HTERT RPE-1 (cell line): ENCODE measurements around the gene SPR.

ENCODE experiments used
- in situ Hi-C: fragments of 300-500 bp; cut with MboI; formaldehyde crosslinking; loops from 4 replicates; pipeline ENCODE4 v1.14.3; 2020; ENCODE audit warnings: low sequenced_read_pairs

SPR gene

DNA sequence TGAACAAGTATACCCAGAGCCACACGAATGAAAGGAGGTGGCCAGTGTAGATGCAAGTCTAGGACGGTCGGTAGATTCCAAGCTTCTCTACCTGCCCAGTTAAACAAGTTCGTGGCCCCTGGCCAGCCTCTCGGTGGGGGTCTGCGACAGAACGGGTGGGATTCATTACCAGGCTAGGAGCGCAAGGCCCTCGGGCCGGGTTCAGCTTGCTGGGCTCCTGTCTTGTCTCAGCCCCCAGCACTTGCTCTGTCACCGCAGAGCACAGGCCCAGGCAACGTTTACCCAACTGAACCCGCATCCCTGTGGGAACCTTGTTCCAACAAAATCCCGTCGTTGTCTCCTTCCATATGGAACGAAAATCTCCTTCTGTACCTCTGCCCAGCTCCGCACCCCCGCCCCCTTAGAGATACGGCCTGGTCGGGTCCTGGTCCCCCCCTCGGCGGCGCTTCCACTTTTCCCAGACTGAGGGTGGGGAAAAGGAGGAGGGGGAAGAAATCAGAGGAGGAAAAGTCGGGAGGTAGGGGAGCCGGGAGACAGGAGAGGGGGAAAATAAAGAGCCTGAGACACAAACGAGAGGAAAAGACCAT lies 28.2 kb downstream of the SPR start:
- in situ Hi-C loops: no loop called here

DNA sequence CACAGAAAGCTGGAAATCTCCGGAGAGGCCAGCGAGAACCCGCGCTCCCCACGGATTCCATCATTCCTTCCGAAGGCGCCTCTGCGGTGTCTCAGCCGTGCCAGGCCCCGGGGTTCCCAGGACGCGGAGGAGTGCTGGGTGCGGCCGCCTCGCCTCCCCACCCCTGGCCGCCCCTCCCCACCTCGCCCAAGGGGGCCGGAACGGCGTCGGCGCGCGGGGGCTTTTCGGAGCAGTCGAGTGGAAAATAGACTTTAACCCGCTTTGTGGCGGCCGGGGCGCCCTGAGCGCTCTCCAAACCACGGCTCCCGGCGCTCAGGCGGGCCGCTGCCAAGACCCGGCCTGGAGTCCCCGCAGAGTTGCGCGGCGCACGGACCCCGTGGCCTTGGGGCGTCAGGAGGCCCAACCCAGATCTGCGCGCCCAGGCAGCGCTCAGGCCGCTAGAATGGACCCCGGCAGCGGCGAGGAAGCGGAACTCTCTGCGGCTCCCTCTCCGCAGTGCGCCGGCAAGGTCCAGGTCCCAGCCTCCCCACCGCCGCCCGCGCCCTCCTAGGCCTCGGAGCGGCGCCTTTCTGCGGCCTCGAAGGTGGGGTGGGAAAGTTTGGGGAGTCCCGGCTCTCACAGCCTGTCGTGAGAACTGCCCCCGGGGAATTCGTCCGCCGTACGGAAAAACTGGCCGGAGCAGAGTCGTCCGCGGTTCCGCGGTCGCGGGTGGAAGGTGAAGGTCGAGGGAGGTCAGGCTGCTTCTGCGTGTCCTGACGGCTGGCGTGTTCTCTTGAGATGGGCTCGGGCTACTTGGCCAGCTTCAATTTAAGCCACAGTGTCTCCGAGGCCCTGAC lies 28.9 kb downstream of the SPR start:
- in situ Hi-C loops: no loop called here

DNA sequence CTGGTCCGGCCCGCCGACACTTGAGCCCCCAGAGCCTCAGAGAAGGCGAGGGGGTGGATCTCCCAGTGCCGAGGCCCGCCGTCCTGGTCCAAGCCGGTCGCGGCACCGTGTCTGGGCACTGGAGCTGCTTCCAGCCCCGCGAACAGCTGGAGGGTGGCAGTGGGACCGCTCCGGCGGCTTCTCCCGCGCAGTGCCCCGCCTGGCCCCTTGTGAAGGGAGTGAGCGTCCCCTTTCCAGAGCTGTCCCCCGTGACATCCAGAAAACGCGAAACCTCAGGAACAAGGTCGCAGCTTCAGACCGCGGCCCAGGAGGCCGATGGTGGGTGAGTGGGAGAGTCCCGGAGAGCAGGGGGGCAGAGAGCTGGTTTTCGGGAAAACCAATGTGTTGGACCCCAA lies 29.5 kb downstream of the SPR start:
- in situ Hi-C loops: no loop called here

DNA sequence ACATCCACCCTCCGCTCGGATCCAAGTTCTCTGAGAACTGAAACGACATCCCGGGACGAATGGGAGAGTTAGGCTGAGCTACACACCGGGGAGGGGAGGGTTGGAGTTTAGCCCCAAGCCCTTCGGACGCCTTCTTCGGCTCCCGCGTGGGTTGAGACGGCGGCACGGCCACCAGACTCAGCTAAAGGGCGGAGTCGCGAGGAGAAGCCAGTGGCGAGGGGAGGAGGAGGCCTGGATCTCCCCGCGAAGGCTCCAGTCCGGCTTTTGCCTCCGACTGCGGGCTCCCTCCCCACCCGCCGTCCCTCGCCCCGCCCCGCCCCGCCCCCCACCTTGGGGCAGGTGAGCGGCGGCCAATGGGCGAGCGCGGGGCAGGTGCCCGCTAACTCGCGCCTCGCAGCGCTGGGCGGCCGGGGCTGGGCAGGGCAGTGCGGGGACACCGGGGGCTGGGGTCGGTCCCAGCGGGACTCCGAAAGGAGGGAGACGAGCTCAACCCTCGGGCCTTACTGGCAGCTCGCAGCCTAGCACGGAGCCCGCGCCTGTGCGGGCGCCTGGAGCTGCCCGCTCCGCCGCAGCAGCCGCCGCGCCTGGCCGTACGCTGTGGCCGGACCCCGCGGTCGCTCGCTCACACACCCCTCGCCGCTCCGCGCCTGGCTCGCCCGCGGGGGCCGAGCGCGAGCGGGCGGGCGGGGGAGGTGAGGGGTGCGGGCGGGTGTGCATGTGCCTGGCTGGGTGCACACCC lies 30.1 kb downstream of the SPR start, which contains the start of gene EMX1:
Gene EMX1 (plus strand): TSS at position 382 of the 739 bp plus-strand sequence. CDS start 334 bp downstream, at position 716.
- in situ Hi-C loops: no loop called here

DNA sequence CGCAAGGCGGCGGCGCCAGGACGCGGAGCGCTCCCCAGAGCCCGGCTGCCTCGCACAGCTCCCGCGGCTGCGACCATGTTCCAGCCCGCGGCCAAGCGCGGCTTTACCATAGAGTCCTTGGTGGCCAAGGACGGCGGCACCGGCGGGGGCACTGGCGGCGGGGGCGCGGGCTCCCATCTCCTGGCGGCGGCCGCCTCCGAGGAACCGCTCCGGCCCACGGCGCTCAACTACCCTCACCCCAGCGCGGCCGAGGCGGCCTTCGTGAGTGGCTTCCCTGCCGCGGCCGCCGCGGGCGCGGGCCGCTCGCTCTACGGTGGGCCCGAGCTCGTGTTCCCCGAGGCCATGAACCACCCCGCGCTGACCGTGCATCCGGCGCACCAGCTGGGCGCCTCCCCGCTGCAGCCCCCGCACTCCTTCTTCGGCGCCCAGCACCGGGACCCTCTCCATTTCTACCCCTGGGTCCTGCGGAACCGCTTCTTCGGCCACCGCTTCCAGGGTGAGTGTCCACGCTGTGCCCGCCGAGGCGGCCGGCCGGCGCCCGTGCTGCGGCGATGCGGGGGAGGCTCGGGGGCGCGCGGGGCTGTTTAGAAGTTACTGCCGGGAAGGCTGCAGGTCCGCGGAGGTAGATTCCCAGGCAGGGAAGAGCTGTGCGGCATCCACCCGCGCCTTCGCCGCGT lies 30.8 kb downstream of the SPR start:
- in situ Hi-C loops: no loop called here

DNA sequence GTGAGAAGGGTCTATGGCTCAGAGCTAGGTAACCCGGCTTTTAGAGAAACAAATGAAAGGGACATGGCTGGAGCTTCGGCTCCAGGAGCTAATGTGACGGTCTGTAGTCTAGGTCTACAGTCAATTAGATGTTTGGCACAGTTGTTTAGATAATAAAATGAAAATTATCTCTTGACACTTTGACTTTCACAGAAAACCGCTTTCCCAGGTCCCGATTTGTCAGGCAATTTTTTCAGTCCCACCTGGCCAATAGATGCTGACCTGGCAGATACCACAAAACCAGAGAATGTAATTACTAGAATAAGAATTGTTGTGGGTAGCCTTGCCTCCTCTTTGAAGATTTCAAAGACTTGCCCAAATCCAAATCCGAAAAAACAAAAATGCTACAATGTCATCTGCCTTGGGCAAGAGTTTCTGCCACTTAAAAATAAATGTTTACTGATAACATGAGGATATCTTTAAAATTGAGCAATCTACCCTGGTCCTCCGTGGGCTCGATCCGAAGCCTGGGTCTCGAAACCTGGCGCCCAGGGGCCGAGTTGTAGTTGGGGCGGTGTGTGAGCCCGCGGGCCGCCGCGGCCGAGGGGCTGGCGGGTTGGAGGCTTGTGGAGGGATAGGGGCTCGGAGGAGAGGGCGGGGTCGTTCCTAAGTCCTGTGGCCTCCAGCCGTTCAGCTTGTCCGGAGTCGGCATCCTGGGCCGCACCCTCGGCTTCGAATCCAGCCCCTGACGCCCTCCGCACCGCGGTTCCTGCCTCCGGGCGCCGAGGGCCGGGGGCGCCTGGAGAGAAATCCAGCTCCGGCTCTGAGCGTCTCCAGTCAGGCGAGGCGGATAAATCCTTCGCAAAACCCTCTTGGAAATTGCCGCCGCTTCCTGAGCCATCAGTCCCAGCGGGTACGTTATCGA lies 32.5 kb downstream of the SPR start:
- in situ Hi-C loops: no loop called here

DNA sequence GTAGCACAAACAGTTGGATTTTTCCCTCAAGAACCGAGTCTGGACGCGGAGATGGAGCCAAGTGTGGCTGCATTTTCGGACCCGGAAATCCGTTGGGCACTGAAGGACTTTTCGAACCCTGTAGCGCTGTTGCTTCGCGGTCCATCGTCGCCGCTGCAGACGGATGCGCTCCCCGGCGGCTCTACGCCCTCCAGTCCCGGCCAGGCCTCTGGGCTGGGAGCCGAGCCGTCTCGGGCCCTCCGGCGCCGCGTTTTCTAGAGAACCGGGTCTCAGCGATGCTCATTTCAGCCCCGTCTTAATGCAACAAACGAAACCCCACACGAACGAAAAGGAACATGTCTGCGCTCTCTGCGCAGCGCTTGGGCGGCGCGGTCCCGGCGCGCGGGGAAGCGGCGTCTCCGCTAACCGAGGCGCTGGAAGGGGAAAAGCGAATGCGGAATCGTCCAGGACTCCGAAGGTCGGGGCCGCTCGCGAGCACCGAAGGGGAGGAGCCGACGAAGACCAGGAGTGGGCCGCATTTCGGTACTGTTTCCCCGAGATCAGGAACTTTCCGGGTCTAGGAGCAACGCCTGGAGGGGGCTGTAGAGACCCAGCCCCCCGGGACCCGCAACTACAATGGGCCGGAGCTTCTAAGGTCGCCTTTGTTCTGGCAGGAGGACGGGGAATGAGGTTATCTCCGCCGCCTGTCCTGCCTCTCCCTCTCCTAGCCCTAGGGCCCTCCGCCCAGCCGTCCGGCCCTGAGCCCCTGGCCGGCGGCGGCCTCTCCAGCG lies 33.3 kb downstream of the SPR start:
- in situ Hi-C loops: no loop called here

DNA sequence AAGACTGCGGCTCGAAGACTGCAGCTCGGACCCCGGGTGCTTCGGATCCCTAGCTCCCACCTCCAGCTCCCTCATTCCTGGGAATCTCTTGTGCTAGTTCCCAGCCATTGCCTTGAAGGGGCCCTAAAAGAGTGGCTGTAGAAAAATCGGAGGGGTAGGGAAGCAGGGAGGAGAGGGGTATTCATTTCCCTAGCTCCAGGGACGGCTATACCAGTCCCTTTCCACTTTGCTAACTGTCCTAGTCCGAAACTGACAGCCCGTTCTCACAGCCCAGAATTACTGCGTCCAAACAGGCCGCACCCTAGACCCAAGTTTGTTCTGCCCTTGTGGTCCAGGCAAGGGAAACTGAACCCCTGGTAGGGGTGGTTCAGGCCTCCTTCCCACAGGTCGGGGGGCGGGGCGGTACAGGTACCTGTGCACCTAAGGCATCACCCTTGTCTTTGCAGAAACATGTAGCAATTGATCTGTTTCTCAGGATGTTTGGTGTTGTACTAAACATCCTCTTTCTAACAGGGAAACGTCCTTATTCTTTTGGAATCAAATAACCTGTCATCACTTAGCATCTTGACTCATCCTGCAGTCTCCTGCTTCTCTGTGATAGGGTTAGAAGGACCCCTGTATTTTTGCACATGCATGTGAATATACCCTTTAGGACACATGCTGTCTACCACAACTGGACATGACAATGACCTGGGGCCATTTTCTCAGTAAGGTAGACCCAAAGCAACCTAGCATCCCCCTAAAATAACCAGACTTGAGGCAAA lies 34.1 kb downstream of the SPR start:
- in situ Hi-C loops: no loop called here

DNA sequence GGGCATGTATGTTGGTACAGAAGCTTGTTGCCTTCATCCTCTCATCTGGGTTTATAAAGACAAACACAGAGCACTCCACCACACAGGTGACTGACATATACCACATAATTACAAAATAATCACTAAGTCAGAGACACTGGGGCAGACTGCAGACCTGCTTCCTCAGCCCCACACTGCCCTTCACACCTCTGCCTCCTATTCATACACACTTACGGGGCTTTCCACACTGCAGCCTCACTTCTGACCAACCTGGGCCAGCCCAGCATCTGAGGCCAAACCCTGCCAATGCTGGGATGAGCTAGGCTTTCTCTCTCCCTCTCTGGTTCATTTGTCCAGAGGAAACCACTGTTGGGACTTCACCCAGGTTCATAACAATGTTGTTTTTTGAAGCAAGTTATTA lies 34.6 kb downstream of the SPR start:
- in situ Hi-C loops: no loop called here

DNA sequence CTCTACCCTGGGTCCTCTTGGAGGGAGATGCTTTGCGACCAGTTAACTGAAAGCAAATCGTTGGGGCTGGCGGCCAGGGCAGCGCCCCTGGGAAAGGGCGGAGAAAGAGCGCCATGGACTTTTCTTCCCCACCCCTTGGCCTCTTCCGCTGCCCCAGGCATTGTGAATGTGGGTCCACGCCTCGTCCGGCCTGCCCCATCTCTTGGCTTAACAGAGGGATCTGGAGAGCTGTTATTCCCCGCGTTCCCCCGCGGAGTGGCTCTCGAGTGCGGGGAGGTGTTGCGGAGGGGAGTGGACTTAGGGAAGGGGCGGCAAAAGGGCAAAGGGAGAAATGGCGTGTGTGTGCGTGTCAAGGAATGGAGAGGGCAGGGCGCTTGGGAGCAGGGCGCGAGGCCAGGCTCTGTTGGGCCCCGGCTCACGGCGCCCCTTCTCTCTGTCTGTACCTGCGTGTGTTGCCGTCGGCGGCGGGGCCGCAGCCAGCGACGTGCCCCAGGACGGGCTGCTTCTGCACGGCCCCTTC lies 36.7 kb downstream of the SPR start:
- in situ Hi-C loops: no loop called here

DNA sequence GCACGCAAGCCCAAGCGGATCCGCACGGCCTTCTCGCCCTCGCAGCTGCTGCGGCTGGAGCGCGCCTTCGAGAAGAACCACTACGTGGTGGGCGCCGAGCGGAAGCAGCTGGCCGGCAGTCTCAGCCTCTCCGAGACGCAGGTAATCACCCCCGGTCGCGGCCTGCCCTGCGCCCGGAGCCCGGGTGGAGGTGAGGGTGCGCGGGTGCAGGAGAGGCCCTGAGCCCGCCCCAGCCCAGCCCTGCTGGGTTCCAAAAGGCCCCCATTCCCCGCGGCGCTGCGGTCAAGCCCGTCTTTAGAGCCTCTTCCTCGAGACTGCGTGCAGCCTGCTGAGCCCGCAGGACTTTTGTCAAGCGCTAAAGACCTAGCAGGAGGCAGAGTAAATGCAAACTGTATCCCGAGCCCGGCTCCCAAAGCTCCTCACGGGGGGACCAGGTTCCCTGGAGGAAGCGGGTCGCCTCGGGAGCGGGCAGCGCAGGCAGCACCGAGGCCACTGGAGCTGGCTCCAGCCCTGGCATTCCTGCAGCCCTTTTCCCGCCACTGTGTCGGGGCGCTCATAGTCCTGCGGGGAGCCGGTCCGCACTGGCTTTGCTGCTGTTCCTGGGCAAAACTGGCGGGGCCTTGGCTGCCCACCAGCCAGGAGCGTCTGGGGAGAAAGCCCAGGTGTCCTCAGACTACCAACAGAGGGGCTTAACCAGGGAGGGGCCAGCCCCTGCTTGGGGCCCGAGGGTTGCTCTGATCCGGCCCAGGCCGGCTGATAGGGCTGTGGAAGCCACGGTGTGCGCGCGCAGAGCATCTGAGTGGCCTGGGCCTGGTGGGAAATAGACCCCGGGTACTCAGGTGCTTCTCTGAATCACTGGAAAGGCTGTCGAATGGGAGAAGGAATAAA lies 37.4 kb downstream of the SPR start:
- in situ Hi-C loops: no loop called here

DNA sequence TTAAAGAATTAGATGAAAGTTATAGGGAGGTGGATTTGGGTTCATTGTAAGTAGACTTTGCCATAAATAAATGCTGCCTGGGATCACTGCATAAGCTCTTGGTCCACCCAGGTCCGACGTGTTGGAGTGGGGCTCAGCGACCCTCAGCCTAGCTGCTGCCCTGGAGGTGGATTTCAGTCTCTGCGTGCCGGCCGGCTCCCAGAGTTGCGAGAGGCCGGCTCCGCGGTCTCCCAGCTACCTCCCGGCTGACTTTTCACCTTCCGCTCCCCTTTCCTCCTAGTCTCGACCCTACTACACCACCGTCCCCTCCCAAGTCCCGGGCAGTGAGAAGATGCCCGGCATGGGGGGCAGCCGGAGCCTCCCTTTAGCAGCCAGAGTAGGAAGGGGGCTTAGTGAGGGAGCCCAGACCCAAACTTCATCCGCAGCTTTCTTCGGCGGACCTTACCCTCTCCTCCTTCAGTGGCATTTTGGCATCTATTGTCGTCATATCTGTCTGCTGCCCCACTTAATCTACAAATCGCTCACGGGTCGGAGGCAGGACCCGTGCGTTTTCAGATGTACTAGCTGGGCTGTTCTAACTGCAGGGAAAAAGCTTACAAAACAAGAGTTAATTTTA lies 38.2 kb downstream of the SPR start:
- in situ Hi-C loops: no loop called here

DNA sequence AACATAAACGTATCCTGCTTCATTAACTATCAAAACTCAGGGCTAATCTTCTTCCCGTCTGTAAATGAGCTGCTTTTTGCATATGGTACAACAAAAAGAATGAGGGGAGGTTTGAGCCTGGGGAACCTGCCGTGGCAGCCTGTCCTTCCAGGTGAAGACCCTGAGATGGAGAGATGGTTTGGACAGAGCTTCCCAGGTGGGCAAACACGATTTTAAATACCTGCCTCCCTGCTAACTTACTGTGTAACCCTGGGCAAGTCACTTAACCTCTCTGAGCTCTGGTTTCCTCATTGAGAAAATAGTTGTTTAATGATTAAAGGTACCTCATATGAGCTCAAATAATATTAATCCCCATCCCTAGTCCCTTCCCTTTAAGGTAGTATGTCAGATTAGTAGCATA lies 39.2 kb downstream of the SPR start:
- in situ Hi-C loops: no loop called here

DNA sequence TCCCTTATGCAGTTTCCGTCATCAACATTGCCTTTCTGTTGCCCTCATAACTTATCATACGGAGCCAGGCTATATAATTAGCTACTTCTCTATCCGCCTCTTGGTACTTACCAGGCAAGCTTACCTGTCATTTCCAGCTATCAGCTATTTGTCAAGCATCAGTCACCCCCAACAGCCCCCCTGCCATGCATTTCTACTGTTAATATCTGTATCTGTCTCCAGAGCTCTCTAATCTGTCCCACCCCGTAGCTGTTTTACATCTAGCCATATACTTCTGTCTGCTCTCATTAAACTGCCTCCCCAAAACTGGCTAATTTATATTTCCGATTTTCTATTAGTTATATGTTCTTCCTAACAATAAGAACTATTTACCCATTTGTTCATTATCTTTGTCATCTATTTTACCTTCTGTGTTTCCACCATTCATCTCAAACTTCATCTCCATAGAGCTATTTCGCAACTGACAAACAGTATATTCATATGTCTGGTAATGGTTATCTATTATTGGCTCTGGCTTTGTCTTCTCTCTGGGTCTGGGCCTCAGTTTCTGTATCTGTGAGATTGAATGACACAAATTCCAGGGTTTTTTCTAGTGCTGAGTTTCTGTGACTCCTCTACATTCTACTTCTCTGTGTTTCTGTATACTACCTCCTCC lies 39.7 kb downstream of the SPR start:
- in situ Hi-C loops: no loop called here

DNA sequence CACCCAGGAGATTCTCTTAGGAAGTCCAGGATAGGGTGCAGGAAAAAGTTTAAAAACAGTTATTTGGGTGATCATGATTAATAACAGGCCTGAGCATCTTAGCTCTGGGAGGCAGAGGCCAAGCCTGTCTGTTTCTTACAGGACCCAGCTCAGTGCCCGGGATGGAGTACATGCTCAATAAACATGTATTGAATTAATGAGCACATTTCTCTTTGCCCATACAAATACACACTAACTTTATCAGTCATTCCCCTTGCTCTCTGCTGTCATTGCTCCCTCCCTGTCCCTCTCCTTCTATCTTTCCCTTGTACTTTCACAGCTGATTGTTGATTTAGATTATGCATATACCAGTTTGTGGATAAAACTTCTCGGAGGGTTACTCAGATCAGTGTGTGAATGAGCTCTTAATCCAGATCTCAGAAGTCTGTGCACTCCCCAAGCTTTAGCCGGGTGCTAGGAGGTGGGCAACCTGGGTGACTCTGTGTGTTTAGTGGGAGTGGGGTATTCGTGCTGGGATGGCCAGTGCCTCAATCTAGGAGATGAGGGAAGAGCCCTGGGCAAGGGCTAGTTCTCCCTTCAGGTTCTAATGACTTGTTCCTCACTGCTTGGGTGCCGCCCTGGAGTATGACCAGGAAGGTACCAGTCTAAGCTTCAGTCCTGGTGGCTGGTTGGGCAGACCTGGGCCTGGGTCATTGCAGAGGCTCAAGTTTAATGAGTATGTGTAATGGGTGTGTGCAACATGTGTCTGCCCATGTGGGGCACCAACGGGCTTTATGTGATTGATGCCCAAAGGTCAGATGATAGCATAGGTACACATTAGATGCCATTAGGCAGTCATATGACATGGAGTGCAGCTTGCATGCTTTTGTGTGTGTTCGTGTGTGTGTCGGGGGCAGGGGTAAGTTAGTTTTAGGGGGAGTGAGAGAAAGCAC lies 40.7 kb downstream of the SPR start:
- in situ Hi-C loops: no loop called here

DNA sequence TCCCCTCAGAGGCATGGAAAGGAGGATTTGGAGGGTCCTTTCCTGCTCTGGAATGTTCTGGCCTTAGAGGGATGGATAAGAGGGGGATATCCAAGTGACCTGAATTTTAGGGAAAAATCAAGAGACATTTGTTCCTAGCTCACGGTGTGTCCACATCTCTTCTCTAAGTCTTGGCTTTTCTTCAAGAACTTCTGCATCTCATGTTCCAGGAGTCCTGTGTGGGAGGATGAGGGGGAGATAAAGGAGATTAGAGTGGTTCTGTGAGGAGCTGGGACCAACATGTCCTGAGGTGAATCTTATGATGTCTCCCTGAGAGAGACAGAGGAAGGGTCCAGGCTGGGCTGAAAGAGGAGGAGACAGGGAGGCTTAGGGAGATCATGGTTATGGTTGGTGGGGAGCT lies 41.8 kb downstream of the SPR start:
- in situ Hi-C loops: no loop called here
